OCI-LY7 (cell line): ENCODE measurements around the gene CCDC33. TPM values are rescaled to one million over a fixed set of nuclear protein-coding genes. Genes with fewer than 3 reads are reported as not detected.

Experiments used
- BruUV-seq: library from RNA; stranded (reverse); fragments of 400-500 nt; replicated peaks from 2 replicates; lab custom pipeline; 2021; lab: Mats Ljungman, UMichigan
- CTCF ChIA-PET: fragments of 300-600 bp; sonication (Branson Sonifier 250); formaldehyde crosslinking; loops from one replicate; lab custom pipeline; 2022; ENCODE audit warnings: antibody characterized with exemption; ENCODE audit not compliant: unreplicated experiment; lab: Charles Lee
- POLR2A ChIA-PET: fragments of 300-600 bp; sonication (Branson Sonifier 250); formaldehyde crosslinking; loops from one replicate; lab custom pipeline; 2022; ENCODE audit warnings: antibody characterized with exemption; lab: Charles Lee
- DNase-seq: peaks from one replicate; pipeline ENCODE4 v3.0.0-alpha.2; 2015; ENCODE audit warnings: low spot score
- H2AFZ ChIP-seq: fragments of 200-600 bp; sonication (generic), shearing (Covaris generic); 2 replicates; pipeline ENCODE4 v1.6.1; 2014; ENCODE audit warnings: mild to moderate bottlenecking, antibody characterized with exemption, low read length, moderate library complexity
- H3K27ac ChIP-seq: fragments of 200-600 bp; sonication (generic); 2 replicates; pipeline ENCODE4 v1.5.1; 2014; ENCODE audit warnings: mixed run types, low read depth, mild to moderate bottlenecking, moderate library complexity, low read length, inconsistent platforms; ENCODE audit not compliant: poor library complexity, severe bottlenecking
- H3K36me3 ChIP-seq: fragments of 200-600 bp; sonication (generic); 2 replicates; pipeline ENCODE4 v1.6.1; 2014; ENCODE audit warnings: mild to moderate bottlenecking, antibody characterized with exemption, low read length, moderate library complexity, mixed read lengths; ENCODE audit not compliant: insufficient read depth
- H3K4me1 ChIP-seq: fragments of 200-600 bp; sonication (generic); 2 replicates; pipeline ENCODE4 v1.5.1; 2014; ENCODE audit warnings: mild to moderate bottlenecking, low read length; ENCODE audit not compliant: insufficient read depth, poor library complexity, severe bottlenecking
- H3K4me2 ChIP-seq: fragments of 200-600 bp; sonication (generic); 2 replicates; pipeline ENCODE4 v1.6.1; 2014; ENCODE audit warnings: mild to moderate bottlenecking, low read length
- H3K4me3 ChIP-seq: fragments of 200-600 bp; sonication (generic); 2 replicates; pipeline ENCODE4 v1.5.1; 2014; ENCODE audit warnings: mild to moderate bottlenecking, low read depth, low read length; ENCODE audit not compliant: poor library complexity, severe bottlenecking
- H3K79me2 ChIP-seq: fragments of 200-600 bp; sonication (generic); 2 replicates; pipeline ENCODE4 v1.6.1; 2016; ENCODE audit warnings: low read depth, mild to moderate bottlenecking, low read length, moderate library complexity, mixed read lengths; ENCODE audit not compliant: insufficient read depth
- H3K9me2 ChIP-seq: fragments of 200-600 bp; sonication (generic); 2 replicates; pipeline ENCODE4 v1.6.1; 2016; ENCODE audit warnings: mild to moderate bottlenecking, low read length, mixed read lengths; ENCODE audit not compliant: insufficient read depth
- H3K9me3 ChIP-seq: fragments of 200-600 bp; sonication (generic); 2 replicates; pipeline ENCODE4 v1.6.1; 2014; ENCODE audit warnings: mild to moderate bottlenecking, mixed run types, low read length, mixed read lengths
- H4K20me1 ChIP-seq: fragments of 200-600 bp; sonication (generic); 2 replicates; pipeline ENCODE4 v1.6.1; 2014; ENCODE audit warnings: mild to moderate bottlenecking, antibody characterized with exemption, low read length, moderate library complexity, mixed read lengths; ENCODE audit not compliant: insufficient read depth
- EZH2phosphoT487 ChIP-seq: fragments of 200-600 bp; sonication (generic); IDR thresholded peaks from 2 replicates; pipeline ENCODE4 v1.6.1; 2018; ENCODE audit warnings: low read depth, borderline replicate concordance, mild to moderate bottlenecking, mixed run types, antibody characterized with exemption, low read length, moderate library complexity, mixed read lengths
- intact Hi-C: fragments of 100-400 bp; cut with micrococcal nuclease; formaldehyde crosslinking; loops from one replicate; pipeline ENCODE4 v1.10.0; 2022; ENCODE audit not compliant: unreplicated experiment
- total RNA-seq, 2 experiments: library from RNA; depleted of rRNA in 1 of 2; stranded (reverse); fragments of >200 nt in 1 of 2; shearing (Covaris generic) in 1 of 2; gene quantifications; 2 replicates each; pipeline ENCODE4 v1.2.3, GENCODE V29; 2014 to 2022
- TF ChIP-seq, protein P1 (sequence below): fragments of 200-600 bp; sonication (generic); conservative IDR thresholded peaks from 2 replicates; pipeline ENCODE4 v1.5.1; 2014; ENCODE audit warnings: mild to moderate bottlenecking, antibody characterized with exemption, low read length, moderate library complexity, mixed read lengths

Gene CCDC33
- total RNA-seq, 2 experiments from 2014 or later = not detected

- no TSS peak for BruUV-seq
- no peak overlapping the region for H3K4me2 ChIP-seq
- H4K20me1 ChIP-seq = no peaks in the 10 kb centered on the region
- H3K4me1 ChIP-seq = no peaks in the 10 kb centered on the region
- no peak for DNase-seq
- no peak for TF ChIP-seq EZH2phosphoT487
- TF ChIP-seq, protein P1, sequence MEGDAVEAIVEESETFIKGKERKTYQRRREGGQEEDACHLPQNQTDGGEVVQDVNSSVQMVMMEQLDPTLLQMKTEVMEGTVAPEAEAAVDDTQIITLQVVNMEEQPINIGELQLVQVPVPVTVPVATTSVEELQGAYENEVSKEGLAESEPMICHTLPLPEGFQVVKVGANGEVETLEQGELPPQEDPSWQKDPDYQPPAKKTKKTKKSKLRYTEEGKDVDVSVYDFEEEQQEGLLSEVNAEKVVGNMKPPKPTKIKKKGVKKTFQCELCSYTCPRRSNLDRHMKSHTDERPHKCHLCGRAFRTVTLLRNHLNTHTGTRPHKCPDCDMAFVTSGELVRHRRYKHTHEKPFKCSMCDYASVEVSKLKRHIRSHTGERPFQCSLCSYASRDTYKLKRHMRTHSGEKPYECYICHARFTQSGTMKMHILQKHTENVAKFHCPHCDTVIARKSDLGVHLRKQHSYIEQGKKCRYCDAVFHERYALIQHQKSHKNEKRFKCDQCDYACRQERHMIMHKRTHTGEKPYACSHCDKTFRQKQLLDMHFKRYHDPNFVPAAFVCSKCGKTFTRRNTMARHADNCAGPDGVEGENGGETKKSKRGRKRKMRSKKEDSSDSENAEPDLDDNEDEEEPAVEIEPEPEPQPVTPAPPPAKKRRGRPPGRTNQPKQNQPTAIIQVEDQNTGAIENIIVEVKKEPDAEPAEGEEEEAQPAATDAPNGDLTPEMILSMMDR = no peak
- H2AFZ ChIP-seq = no peak overlapping the region
- H3K9me3 ChIP-seq = no peaks in the 10 kb centered on the region
- no peak overlapping the region for H3K4me3 ChIP-seq
- no peaks in the 10 kb centered on the region for H3K36me3 ChIP-seq
- no peak overlapping the region for H3K27ac ChIP-seq
- no peaks in the 10 kb centered on the region for H3K79me2 ChIP-seq
- H3K9me2 ChIP-seq = no peaks in the 10 kb centered on the region
- CTCF ChIA-PET = no interaction called here
- intact Hi-C loops = no loop called here
- POLR2A ChIA-PET = no interaction called here
Measured at GRCh38 chr15:74217907-74218885, 17.9 kb upstream of the CCDC33 start.

DNA sequence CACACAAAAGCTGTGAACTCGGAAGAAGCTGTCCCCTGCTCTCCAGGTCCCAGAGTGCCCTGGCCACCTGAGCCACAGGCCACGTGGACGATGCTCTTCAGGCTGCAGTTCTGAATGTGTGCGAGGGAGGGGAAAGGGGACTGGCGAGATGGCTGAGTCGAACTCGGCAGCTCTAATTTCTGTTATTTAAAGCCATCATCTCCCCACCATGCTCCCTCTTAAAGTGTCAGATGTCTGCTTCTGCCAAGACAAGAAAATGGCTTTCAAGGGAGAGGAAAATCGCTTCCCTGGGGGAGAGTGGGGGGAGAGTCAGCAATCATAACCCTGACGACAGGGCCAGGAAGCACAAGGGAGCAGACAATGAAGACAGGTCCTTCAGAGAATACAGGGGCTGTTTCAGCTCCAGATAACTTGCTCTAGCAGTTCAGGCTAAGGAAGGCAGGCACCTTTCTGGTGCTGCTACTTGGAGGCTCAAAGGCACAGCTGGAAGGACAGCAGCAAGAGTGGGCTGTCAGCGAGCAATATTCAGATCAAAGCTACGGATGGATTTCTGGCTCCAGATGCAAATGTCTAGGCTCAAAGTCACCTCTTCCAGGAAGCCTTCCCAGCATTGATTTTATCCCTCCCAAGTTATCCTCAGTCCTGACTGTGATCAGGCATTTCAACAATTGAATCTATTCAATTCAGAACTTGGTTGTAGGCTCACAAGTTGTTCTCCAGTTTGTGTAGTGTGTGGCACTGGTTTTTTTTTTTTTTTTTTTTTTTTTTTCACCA is 15.5 kb upstream of the CCDC33 start:
- TF ChIP-seq, protein P1 = no peak
- no peak for TF ChIP-seq EZH2phosphoT487
- intact Hi-C loops = no loop called here
- Histone ChIP-seq H4K20me1 (no peaks in the 10 kb centered on the region), H3K9me3 (no peaks in the 10 kb centered on the region), H3K4me1 (no peaks in the 10 kb centered on the region), H3K4me2 (no peak overlapping the region), H3K9me2 (no peaks in the 10 kb centered on the region), H3K36me3 (no peaks in the 10 kb centered on the region), H3K4me3 (no peak overlapping the region), H3K27ac (no peak overlapping the region), H2AFZ (no peak overlapping the region), H3K79me2 (no peaks in the 10 kb centered on the region)
- CTCF ChIA-PET = no interaction called here
- no peak for DNase-seq
- no TSS peak for BruUV-seq
- POLR2A ChIA-PET = no interaction called here
